Fibroblast of the aortic adventitia (primary cell): Measurements from ENCODE around the gene NRG3. TPM values are rescaled to one million over a fixed set of nuclear protein-coding genes. Genes with fewer than 3 reads are reported as not detected.

Experiments
- DNase-seq: peaks from one replicate; pipeline ENCODE4 v3.0.0-alpha.2; 2010; ENCODE audit warnings: low read depth
- H3K4me3 ChIP-seq: 2 replicates; pipeline ENCODE4 v1.5.1; 2011; ENCODE audit warnings: low read depth, mild to moderate bottlenecking, control low read depth, low read length, moderate library complexity
- CTCF ChIP-seq: IDR thresholded peaks from 2 replicates; pipeline ENCODE4 v1.5.1; 2011; ENCODE audit warnings: mild to moderate bottlenecking, low read length, control low read depth, inconsistent platforms; ENCODE audit not compliant: insufficient read depth
- total RNA-seq: library from RNA; depleted of rRNA; stranded (reverse); fragments of >200 nt; gene quantifications from 2 replicates; pipeline ENCODE4 v1.2.3, GENCODE V29; 2012; ENCODE audit warnings: low replicate concordance

Gene NRG3
- total RNA-seq, 1 donor, result not detected

- no peak overlapping the region for H3K4me3 ChIP-seq
- TF ChIP-seq CTCF, result no peak
- DNase-seq, result no peak
Measured at GRCh38 chr10:82961864-82962263, 1086.9 kb downstream of the NRG3 start.

GRCh38 chr10:82966130-82966529 lies 1091.1 kb downstream of the NRG3 start:
- H3K4me3 ChIP-seq, result no peak overlapping the region
- TF ChIP-seq CTCF, result no peak
- DNase-seq, result no peak

- no peak for TF ChIP-seq CTCF
- H3K4me3 ChIP-seq, result no peak overlapping the region
- peak; percentile 14 for DNase-seq
Measured at GRCh38 chr10:82968533-82968932, 1093.5 kb downstream of the NRG3 start.

- TF ChIP-seq CTCF, result no peak
- H3K4me3 ChIP-seq, result no peak overlapping the region
- peak; percentile 45 for DNase-seq
Measured at GRCh38 chr10:82969405-82969804, 1094.4 kb downstream of the NRG3 start.

- TF ChIP-seq CTCF, result no peak
- no peak overlapping the region for H3K4me3 ChIP-seq
- DNase-seq, result no peak
Measured at GRCh38 chr10:82980321-82980720, 1105.3 kb downstream of the NRG3 start.

GRCh38 chr10:82981137-82981723 lies 1106.2 kb downstream of the NRG3 start:
- DNase-seq, result peak; percentile 40
- no peak for TF ChIP-seq CTCF
- no peak overlapping the region for H3K4me3 ChIP-seq

- peak; percentile 89 for DNase-seq
- no peak for TF ChIP-seq CTCF
- no peak overlapping the region for H3K4me3 ChIP-seq
Measured at GRCh38 chr10:82982110-82982608, 1107.2 kb downstream of the NRG3 start.
